Cardiac muscle cell (in vitro differentiated cells and primary cell): ENCODE results near the gene CAPN9. TPM values are rescaled to one million over a fixed set of nuclear protein-coding genes. Genes with fewer than 3 reads are reported as not detected.

Source experiments
- DNase-seq, 2 donors: peaks; one replicate each; pipeline versions ENCODE4 v3.0.0 to v3.0.0-alpha.2; 2010 to 2017; ENCODE audit warnings: low read depth in 1 of 2, low spot score in 1 of 2
- H3K27ac ChIP-seq: fragments of 200-600 bp; sonication (generic); 2 replicates; pipeline ENCODE4 v1.5.1; 2016
- H3K27me3 ChIP-seq: fragments of 200-600 bp; sonication (generic); 2 replicates; pipeline ENCODE4 v1.6.0; 2016; ENCODE audit warnings: control low read depth
- H3K36me3 ChIP-seq: fragments of 200-600 bp; sonication (generic); 2 replicates; pipeline ENCODE4 v1.5.1; 2016; ENCODE audit warnings: control low read depth
- H3K4me1 ChIP-seq: fragments of 200-600 bp; sonication (generic); 2 replicates; pipeline ENCODE4 v1.8.1; 2017; ENCODE audit warnings: low read depth, mild to moderate bottlenecking, mixed run types
- H3K4me3 ChIP-seq: fragments of 200-600 bp; sonication (generic); 2 replicates; pipeline ENCODE4 v1.5.1; 2016; ENCODE audit warnings: mild to moderate bottlenecking
- H3K9me3 ChIP-seq: fragments of 200-600 bp; sonication (generic); 2 replicates; pipeline ENCODE4 v1.5.1; 2017; ENCODE audit warnings: low read depth, mild to moderate bottlenecking, control low read depth
- CTCF ChIP-seq: IDR thresholded peaks from 2 replicates; pipeline ENCODE4 v1.5.1; 2012; ENCODE audit warnings: low read depth, mild to moderate bottlenecking, low read length
- polyA plus RNA-seq: library from polyadenylated mRNA; unstranded; fragments of >200 nt; fragmentation: Nextera tagmentation; extraction: Ambion mirVana; gene quantifications from 2 replicates; pipeline ENCODE4 v1.2.1, GENCODE V29; 2016
- total RNA-seq: library from RNA; depleted of rRNA; stranded (reverse); fragments of >200 nt; gene quantifications from 2 replicates; pipeline ENCODE4 v1.2.3, GENCODE V29; 2016

The CAPN9 gene
- total and polyA plus RNA-seq, 2 experiments from 2014 or later, result 0.12 to 0.87 TPM

- no peak for DNase-seq
- Histone ChIP-seq H3K27ac (no peak overlapping the region), H3K27me3 (no peaks in the 10 kb centered on the region), H3K9me3 (no peaks in the 10 kb centered on the region), H3K4me3 (no peak overlapping the region), H3K4me1 (no peaks in the 10 kb centered on the region), H3K36me3 (no peaks in the 10 kb centered on the region)
- TF ChIP-seq CTCF, result no peak
Measured at GRCh38 chr1:230739564-230740290, 7.5 kb upstream of the CAPN9 start.

- no peak for TF ChIP-seq CTCF
- DNase-seq, result no peak
- Histone ChIP-seq H3K27ac (no peak overlapping the region), H3K9me3 (no peaks in the 10 kb centered on the region), H3K36me3 (no peaks in the 10 kb centered on the region), H3K4me1 (peaks cover 4% of the 10 kb centered on the region), H3K27me3 (no peaks in the 10 kb centered on the region), H3K4me3 (no peak overlapping the region)
Measured at GRCh38 chr1:230743899-230744298, 3.3 kb upstream of the CAPN9 start.

GRCh38 chr1:230744382-230744781 is 2.8 kb upstream of the CAPN9 start:
- no peak for TF ChIP-seq CTCF
- DNase-seq, result peak in 1 of 2 donors; percentile 44
- no peak overlapping the region for H3K27ac ChIP-seq

GRCh38 chr1:230745071-230745470 is 2.1 kb upstream of the CAPN9 start:
- Histone ChIP-seq H3K4me1 (peaks cover 10% of the 10 kb centered on the region), H3K27ac (no peak overlapping the region), H3K36me3 (no peaks in the 10 kb centered on the region), H3K9me3 (no peaks in the 10 kb centered on the region), H3K27me3 (no peaks in the 10 kb centered on the region), H3K4me3 (no peak overlapping the region)
- no peak for DNase-seq
- TF ChIP-seq CTCF, result no peak

More at GRCh38 chr1:230744382-230744781, 2.8 kb upstream of the CAPN9 start:
- no peaks in the 10 kb centered on the region for H3K9me3 ChIP-seq
- no peak overlapping the region for H3K4me3 ChIP-seq
- H3K36me3 ChIP-seq, result no peaks in the 10 kb centered on the region
- H3K4me1 ChIP-seq, result peaks cover 5% of the 10 kb centered on the region
- no peaks in the 10 kb centered on the region for H3K27me3 ChIP-seq

- no peak overlapping the region for H3K4me3 ChIP-seq
- no peaks in the 10 kb centered on the region for H3K36me3 ChIP-seq
- H3K27me3 ChIP-seq, result no peaks in the 10 kb centered on the region
- no peak for DNase-seq
- H3K9me3 ChIP-seq, result no peaks in the 10 kb centered on the region
- peaks cover 10% of the 10 kb centered on the region for H3K4me1 ChIP-seq
- no peak overlapping the region for H3K27ac ChIP-seq
- TF ChIP-seq CTCF, result no peak
Measured at GRCh38 chr1:230746617-230747016, 571 bp upstream of the CAPN9 start.
